KMS-11 (cell line): Measurements from ENCODE around the gene INTS15.
A peak's percentile ranks its signal among the peaks of the same experiment; 100 is the strongest.
"Not testable (repeated sequence)": the region's sequence is repeated elsewhere in the genome, so short reads cannot be mapped to it uniquely, and the experiment has no call there.

Experiments
- H2AFZ ChIP-seq: fragments of 200-600 bp; sonication (generic); 2 replicates; pipeline ENCODE4 v1.6.1; 2016; ENCODE audit warnings: antibody characterized with exemption, mixed run types, low read depth
- H3K27ac ChIP-seq: fragments of 200-600 bp; sonication (generic); 2 replicates; pipeline ENCODE4 v1.6.1; 2016; ENCODE audit warnings: mild to moderate bottlenecking, mixed run types
- H3K27me3 ChIP-seq: fragments of 200-600 bp; sonication (generic); 2 replicates; pipeline ENCODE4 v1.6.1; 2017; ENCODE audit warnings: mild to moderate bottlenecking, low read depth, mixed run types, moderate library complexity; ENCODE audit not compliant: insufficient read depth
- H3K36me3 ChIP-seq: fragments of 200-600 bp; sonication (generic); 2 replicates; pipeline ENCODE4 v1.6.1; 2017; ENCODE audit warnings: mild to moderate bottlenecking, mixed run types; ENCODE audit not compliant: insufficient read depth
- H3K4me1 ChIP-seq: fragments of 200-600 bp; sonication (generic); 2 replicates; pipeline ENCODE4 v1.6.1; 2016; ENCODE audit warnings: mild to moderate bottlenecking, low read depth, mixed run types; ENCODE audit not compliant: poor library complexity, severe bottlenecking
- H3K4me2 ChIP-seq: fragments of 200-600 bp; sonication (generic); 2 replicates; pipeline ENCODE4 v1.7.0; 2016; ENCODE audit warnings: mild to moderate bottlenecking, mixed run types
- H3K4me3 ChIP-seq: fragments of 200-600 bp; sonication (generic); IDR thresholded peaks from 2 replicates; pipeline ENCODE4 v1.6.1; 2017; ENCODE audit warnings: low read depth, low read length, mixed read lengths; ENCODE audit not compliant: insufficient read depth
- H3K79me2 ChIP-seq: fragments of 200-600 bp; sonication (generic); 2 replicates; pipeline ENCODE4 v1.6.1; 2016; ENCODE audit warnings: low read depth, mixed run types; ENCODE audit not compliant: insufficient read depth
- H3K9ac ChIP-seq: fragments of 200-600 bp; sonication (generic); 2 replicates; pipeline ENCODE4 v1.6.1; 2016; ENCODE audit warnings: mild to moderate bottlenecking, mixed run types
- H4K20me1 ChIP-seq: fragments of 200-600 bp; sonication (generic); 2 replicates; pipeline ENCODE4 v1.6.1; 2016; ENCODE audit warnings: mild to moderate bottlenecking, mixed run types; ENCODE audit not compliant: insufficient read depth
- TF ChIP-seq, protein P1 (sequence below): fragments of 200-600 bp; sonication (generic); conservative IDR thresholded peaks from 2 replicates; pipeline ENCODE4 v1.6.1; 2017; ENCODE audit warnings: low read depth, mild to moderate bottlenecking, antibody characterized with exemption, low read length, moderate library complexity, mixed read lengths

INTS15 gene

DNA sequence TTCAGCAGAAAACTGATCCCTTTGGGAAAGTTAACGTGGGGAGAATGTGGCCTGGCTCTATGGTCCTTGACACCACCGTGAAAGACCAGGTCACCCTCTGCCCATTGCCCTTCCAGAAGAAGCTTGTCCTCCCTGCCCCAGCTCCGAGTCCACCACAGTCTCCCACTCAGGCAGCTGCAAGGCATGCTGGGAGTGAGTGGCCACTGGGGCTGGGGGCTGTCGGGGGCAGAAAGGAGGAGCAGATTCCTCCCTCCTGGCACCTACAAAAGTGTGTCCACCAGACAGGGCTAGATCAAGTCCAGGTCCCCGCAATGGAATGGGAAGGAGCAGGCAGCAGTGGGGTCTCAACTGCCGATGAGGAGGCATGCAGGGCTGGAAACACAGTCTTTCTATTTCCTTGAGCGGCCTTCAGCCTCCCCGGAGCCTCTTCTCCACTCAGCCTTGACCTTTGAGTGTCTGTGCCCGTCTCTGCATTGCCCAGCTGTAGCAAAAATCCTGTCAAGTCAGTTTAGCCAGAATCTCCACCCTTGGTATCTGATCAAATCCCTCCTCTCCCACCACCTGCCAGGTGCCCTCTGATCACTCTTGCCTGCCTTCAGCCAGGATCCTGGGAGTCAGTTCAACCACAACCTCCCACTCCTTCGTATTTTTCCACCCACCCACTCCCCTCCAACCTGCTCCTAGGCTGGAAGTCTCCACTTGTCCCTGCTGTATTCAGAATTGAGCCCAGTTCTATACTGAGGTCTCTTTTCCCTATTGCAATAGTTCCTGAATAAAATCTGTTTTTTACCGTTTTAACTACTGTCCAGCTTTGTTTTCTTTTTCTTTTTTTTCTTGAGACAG is 40.4 kb downstream of the INTS15 start:
- no peaks in the 10 kb centered on the region for H3K4me1 ChIP-seq
- TF ChIP-seq, protein P1, sequence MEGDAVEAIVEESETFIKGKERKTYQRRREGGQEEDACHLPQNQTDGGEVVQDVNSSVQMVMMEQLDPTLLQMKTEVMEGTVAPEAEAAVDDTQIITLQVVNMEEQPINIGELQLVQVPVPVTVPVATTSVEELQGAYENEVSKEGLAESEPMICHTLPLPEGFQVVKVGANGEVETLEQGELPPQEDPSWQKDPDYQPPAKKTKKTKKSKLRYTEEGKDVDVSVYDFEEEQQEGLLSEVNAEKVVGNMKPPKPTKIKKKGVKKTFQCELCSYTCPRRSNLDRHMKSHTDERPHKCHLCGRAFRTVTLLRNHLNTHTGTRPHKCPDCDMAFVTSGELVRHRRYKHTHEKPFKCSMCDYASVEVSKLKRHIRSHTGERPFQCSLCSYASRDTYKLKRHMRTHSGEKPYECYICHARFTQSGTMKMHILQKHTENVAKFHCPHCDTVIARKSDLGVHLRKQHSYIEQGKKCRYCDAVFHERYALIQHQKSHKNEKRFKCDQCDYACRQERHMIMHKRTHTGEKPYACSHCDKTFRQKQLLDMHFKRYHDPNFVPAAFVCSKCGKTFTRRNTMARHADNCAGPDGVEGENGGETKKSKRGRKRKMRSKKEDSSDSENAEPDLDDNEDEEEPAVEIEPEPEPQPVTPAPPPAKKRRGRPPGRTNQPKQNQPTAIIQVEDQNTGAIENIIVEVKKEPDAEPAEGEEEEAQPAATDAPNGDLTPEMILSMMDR = no peak
- H3K4me2 ChIP-seq = no peak overlapping the region
- no peak overlapping the region for H3K9ac ChIP-seq
- H2AFZ ChIP-seq = no peak overlapping the region
- no peak overlapping the region for H3K4me3 ChIP-seq
- no peaks in the 10 kb centered on the region for H3K36me3 ChIP-seq
- no peaks in the 10 kb centered on the region for H4K20me1 ChIP-seq
- H3K27me3 ChIP-seq = no peaks in the 10 kb centered on the region
- H3K79me2 ChIP-seq = no peaks in the 10 kb centered on the region
- no peak overlapping the region for H3K27ac ChIP-seq

- TF ChIP-seq, protein P1 = no peak
- no peaks in the 10 kb centered on the region for H3K36me3 ChIP-seq
- no peak overlapping the region for H3K9ac ChIP-seq
- no peaks in the 10 kb centered on the region for H3K27me3 ChIP-seq
- H3K79me2 ChIP-seq = no peaks in the 10 kb centered on the region
- H2AFZ ChIP-seq = no peak overlapping the region
- H3K4me3 ChIP-seq = no peak overlapping the region
- no peak overlapping the region for H3K4me2 ChIP-seq
- H3K27ac ChIP-seq = no peak overlapping the region
- H3K4me1 ChIP-seq = no peaks in the 10 kb centered on the region
- H4K20me1 ChIP-seq = no peaks in the 10 kb centered on the region
Measured at GRCh38 chr7:6631605-6632004, 41.8 kb downstream of the INTS15 start.

DNA sequence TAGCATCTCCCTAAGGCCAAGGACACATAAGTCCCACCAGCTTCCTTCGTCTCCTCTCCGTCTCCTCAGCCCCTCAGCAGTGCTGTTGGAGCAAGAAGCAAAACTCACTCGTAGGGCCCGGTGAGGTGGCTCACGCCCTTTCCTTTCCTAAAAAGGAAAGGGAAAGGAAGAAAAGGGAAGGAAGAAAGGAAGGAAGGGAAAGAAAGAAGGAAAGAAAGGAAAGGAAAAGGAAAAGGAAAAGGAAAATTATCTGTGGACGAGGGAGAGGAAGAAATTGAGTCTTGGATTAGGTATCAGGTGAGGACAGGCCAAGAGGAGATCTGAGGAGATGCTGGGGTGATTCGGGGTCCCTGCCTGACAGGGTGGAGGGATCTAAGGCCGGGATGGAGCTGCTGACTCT is 44.2 kb downstream of the INTS15 start:
- Histone ChIP-seq H3K9ac (no peak overlapping the region), H3K4me1 (no peaks in the 10 kb centered on the region), H3K27me3 (no peaks in the 10 kb centered on the region), H4K20me1 (no peaks in the 10 kb centered on the region), H3K4me2 (no peak overlapping the region), H3K4me3 (no peak overlapping the region), H3K27ac (no peak overlapping the region), H3K36me3 (no peaks in the 10 kb centered on the region), H2AFZ (no peak overlapping the region), H3K79me2 (no peaks in the 10 kb centered on the region)
- TF ChIP-seq, protein P1 = no peak

DNA sequence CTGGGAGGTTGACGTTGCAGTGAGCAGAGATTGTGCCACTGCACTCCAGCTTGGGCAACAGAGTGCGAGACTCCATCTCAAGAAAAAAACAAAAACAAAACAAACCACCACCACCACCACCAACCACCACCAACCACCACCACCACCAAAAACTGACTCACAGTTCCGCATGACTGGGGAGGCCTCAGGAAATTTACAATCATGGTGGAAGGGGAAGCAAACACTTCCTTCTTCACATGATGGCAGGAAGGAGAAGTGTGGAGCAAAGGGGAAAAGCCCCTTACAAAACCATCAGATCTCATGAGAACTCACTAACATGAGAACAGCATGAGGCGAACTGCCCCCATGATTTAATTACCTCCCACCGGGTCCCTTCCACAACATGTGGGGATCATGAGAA is 45.1 kb downstream of the INTS15 start:
- H3K4me1 ChIP-seq, H3K9ac ChIP-seq, H3K79me2 ChIP-seq, H3K4me2 ChIP-seq, H2AFZ ChIP-seq, H3K36me3 ChIP-seq, H3K27ac ChIP-seq, H3K27me3 ChIP-seq, H3K4me3 ChIP-seq, H4K20me1 ChIP-seq: not testable (repeated sequence)

GRCh38 chr7:6636741-6637543 is 47.1 kb downstream of the INTS15 start, which contains the start of gene ZNF316:
TSS of gene ZNF316 (plus strand) at chr7:6637318. CDS start at chr7:6642410, 5,092 bp downstream.
- Histone ChIP-seq H3K9ac (peak within 1 kb of the TSS; percentile 75), H3K36me3 (peaks cover 3% of the 10 kb centered on the region; the same call in 1 of the 2 replicates), H2AFZ (peak within 1 kb of the TSS; percentile 71), H3K27ac (no peak within 1 kb of the TSS), H3K27me3 (no peaks in the 10 kb centered on the region), H3K4me2 (peak within 1 kb of the TSS; percentile 88), H4K20me1 (no peaks in the 10 kb centered on the region), H3K4me3 (no peak within 1 kb of the TSS), H3K79me2 (no peaks in the 10 kb centered on the region; the same call in 1 of the 2 replicates), H3K4me1 (no peaks in the 10 kb centered on the region)
- TF ChIP-seq, protein P1 = no peak
